Ureter (tissue), 1 donor: ENCODE measurements around the gene XRRA1. TPM values are rescaled to one million over a fixed set of nuclear protein-coding genes. Genes with fewer than 3 reads are reported as not detected.
"Not testable (repeated sequence)": the region's sequence is repeated elsewhere in the genome, so short reads cannot be mapped to it uniquely, and the experiment has no call there.

Experiments
- DNase-seq: peaks from one replicate; pipeline ENCODE4 v3.0.0-alpha.2; 2020; ENCODE audit warnings: low spot score
- total RNA-seq: library from RNA; stranded (reverse); gene quantifications from one replicate; pipeline ENCODE4 v1.2.4, GENCODE V29; 2023
- donor health status: DM: yes; HTN: yes; CAD: no.

The XRRA1 gene
- 14.1 TPM for total RNA-seq

- DNase-seq: peak; percentile 99
Observed at GRCh38 chr11:74948898-74949752, at the start of gene XRRA1, which contains the start of gene SPCS2. TSS of gene XRRA1 (minus strand) at chr11:74949091. CDS start at chr11:74940878, 8,213 bp downstream. TSS of gene SPCS2 (plus strand) at chr11:74949266. CDS start at chr11:74949286, 20 bp downstream.

DNA sequence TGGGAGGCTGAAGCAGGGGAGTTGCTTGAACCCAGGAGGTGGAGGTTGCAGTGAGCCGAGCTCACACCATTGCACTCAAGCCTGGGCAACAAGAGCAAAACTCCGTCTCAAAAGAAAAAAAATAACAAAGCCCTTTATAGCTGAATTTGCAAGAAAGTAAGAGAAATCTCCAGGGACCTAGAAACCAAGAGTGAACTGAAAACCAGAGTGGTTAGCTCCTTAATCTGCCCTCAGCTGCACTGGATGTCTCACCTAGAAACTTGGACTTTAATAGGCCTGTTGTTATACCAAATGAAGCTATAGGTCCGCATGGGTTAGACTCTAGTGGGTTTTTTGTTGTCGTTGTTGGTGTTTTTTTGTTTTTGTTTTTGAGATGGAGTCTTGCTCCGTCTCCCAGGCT is 44.0 kb upstream of the XRRA1 start:
- no peak for DNase-seq

DNA sequence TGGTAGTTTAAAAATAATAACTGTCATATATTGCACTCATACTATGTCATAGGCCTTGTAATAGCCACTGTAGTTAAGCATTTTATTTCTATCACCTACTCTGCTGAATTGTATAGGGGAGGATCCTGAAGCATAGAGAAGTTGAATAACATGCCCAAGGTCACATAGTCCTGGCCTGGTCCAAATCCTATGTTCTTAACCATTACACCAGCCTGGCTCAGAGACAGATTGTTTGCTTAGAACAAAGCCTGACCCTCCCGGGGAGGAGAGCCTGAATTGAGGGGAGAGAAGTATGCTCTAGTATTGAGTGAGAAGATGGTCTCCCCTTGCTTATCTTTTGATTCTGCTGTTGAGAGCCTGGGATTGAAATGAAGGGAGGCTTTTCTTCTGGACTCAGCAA is 42.0 kb upstream of the XRRA1 start:
- no peak for DNase-seq

DNA sequence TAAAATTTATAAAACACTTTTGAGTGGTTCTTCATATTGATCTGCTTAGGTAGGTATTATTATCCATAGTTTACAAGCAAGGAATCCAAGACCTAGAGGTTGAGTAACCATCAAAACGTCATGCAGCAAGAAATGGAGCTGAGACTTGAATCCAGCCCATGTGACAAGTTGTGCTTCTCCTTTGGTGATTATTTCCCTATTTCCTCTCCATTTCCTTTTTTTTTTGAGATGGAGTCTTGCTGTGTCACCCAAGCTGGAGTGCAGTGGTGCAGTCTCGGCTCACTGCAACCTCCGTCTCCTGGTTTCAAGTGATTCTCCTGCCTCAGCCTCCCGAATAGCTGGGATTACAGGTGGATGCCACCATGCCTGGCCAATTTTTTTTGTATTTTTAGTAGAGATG is 41.3 kb upstream of the XRRA1 start:
- DNase-seq: not testable (repeated sequence)

DNA sequence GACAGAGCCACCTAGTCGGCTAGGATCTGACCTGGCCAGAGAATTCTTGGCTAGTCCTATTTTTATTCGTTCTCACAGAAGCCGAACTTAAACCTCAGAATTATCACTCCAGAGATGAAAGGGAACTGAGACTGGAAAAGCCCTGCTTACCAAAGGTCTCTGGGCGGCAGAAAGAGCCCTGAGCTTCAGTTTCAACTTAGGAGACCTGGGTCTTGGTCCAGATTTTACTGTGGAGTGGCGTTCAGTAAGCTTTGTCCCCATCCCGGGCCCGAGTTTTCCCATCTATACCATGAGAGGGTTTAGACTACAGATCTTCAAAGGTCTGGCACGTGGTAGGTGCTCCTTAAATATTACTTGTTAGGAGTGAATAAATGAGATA is 40.4 kb upstream of the XRRA1 start:
- no peak for DNase-seq

DNA sequence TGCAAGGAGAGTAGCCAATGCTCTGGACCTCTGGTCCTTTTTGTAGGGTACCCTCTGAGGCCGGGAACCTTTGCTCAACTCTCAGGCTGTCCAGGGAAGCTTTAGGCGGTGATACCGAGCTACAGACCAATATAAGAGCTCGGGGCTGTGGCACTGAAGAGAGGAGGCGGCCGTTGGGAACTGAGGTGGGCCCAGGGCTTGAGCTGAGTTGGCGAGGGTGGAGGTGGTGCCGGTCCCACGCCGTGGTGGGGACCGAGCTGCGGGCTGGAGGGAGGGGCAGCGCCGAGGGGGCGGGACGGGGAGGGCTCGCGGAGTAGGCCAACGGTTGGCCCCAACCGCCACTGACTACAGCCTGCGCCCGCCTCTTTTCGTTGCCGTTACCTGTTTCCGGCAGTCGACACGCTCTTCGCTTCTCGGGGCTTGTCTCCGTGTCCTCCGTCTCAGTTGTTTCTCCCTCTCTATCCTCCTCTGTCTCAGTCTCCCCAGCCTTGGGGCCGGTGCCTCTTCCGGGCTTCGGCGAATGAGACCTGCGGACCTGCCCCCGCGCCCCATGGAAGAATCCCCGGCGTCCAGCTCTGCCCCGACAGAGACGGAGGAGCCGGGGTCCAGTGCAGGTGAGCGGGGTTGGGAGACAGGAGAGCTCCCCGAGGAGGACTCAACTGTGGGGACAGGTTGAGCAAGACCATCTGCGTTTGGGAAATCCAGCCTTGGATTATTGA is 39.8 kb upstream of the XRRA1 start, which contains the start of gene NEU3:
Gene NEU3 (plus strand): TSS at position 393 of the 719 bp plus-strand sequence. CDS start 128 bp downstream, at position 521.
- peak; percentile 77 for DNase-seq

GRCh38 chr11:74984730-74985129 is 35.8 kb upstream of the XRRA1 start:
- DNase-seq: no peak

- no peak for DNase-seq
Observed at GRCh38 chr11:74984070-74984469, 35.2 kb upstream of the XRRA1 start.

DNA sequence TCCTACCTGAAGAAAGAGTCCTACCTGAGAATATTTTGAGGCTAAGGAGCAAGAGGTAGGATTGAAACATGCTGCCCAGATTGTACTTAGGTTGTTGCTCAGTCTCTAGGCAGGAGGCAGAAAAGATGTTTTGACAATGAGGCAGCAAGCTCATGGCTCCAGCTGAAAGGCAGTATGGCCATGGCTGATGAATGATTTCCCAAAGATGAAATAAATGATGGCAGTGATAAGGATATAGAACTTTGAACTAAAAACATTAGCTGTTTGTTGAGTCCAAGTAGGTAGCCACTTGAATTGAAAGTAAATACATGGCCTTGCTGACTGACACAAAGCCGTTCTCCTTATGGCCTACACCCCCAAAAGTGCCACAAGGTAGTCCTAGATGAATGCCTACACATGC is 33.0 kb upstream of the XRRA1 start:
- no peak for DNase-seq

DNA sequence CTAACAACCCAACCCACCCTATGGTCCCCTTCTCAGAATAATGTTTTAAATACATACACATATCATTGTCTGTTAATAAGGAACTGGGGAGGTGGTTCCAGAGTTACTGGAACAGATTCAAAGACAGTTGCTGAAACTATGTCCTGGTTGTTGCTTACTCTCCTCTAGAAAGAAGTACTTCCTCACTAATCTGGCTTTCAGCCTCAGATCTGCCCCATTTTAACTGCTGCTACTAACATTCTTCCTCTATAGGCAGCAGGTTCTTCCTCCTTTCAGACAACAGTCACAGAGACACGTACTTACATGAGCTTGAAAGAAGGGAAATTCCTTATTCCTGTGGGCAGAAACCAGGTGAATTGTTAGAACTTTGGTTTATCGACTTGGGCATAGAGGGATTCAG is 31.7 kb upstream of the XRRA1 start:
- DNase-seq: no peak

DNA sequence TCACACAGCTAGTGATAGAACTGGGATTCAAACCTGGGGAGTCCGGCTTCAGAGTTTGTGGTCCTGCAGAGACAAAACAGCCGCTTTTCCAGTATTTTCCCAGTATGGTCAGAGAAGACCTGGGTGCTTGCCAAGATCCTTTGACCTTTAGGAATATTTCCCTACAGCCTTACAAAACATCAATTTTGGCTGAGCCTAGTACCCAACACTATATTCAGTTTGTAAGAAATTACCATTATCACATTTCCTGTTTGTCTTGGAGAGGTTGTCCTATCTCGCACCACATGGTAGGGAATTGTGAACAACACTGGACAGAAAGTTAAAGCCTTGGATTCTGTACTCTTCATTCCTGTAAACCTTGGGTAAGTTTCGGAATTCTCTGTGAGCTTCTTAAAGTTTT is 29.1 kb upstream of the XRRA1 start:
- no peak for DNase-seq

DNA sequence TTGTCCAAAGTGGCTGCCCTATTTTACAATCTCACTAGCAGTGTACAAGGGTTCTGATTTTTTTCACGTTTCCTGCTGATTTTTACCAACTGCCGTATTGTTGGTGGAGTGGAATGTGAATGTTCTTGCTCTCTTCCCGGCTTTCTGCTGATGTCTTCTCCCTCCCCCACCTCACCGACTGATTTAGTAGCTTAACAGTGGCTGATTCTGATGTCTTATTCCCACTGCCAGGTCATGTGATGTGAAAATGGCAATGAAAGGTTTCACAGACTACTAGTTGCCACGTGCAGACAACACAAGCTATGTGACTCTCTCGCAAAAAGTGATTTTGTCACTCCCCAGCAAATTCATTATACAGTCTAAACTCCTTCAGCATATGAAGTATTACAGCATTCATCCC is 22.5 kb upstream of the XRRA1 start:
- DNase-seq: no peak

GRCh38 chr11:74970852-74971395 is 22.0 kb upstream of the XRRA1 start:
- no peak for DNase-seq

DNA sequence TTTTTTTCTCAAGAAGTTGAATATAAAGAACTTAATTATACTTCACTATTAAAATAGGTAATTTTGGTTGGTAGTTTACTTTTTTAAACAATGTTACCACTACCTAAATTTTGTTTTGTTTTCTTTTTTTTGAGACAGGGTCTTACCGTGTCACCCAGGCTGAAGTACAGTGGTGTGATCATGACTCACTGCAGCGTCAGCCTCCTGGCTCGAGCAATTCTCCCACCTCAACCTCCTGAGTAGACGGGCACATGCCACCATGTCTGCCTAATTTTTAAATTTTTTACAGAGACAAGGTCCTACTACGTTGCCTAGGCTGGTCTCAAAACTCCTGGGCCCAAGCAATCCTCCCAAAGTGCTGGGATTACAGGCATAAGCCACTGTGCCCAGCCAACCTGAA is 17.8 kb upstream of the XRRA1 start:
- DNase-seq: no peak

GRCh38 chr11:74960128-74960527 is 11.2 kb upstream of the XRRA1 start:
- DNase-seq: not testable (repeated sequence)

GRCh38 chr11:74957937-74958629 is 9.2 kb upstream of the XRRA1 start:
- DNase-seq: no peak

DNA sequence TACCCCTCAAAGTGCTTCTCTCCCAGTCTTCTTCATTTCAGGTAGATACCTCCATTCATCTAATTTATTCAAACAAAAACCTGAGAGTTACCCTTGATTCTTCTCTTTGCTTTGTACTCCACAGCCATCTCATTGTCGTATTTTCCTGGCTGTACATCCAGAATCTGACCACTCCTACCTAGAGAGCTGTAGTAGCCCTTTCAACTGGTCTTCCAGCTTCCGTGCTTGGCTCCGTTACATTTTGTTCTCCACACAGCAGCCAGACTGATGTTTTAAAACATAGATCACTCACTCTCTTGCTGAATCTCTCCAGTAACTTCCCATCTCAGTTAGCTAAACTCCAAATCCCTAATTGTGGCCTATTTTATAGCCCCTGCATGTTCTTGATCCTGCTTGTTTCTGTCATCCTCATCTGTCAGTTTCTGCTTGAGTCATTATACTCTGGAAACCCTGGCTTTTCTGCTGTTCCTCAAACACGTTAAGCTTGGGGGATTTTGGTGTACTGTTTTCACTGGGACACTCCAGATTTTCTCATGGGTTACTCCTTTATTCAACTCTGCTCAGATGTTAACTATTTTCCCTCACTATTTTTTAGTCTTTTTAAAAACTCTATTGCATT is 7.6 kb upstream of the XRRA1 start:
- no peak for DNase-seq

DNA sequence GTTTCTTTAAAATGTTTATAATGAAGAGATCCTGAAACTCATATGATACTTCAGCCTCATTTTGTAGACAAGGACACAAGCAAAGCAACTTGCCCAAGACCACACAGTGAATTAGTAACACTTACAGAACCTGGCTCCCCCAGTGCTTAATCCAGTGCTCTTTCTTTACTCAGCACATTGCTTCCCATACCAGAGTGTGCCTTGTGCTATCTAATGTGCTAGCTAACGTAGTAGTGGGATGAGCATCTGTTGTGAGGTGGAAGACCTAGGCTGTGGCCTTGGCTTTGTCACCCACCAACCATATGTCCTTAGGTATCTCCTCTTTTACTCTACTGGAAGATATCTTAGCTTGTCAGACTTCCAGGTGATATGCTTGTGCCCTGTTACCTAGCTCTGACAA is 5.3 kb upstream of the XRRA1 start:
- no peak for DNase-seq

GRCh38 chr11:74953451-74953850 is 4.6 kb upstream of the XRRA1 start:
- DNase-seq: no peak

GRCh38 chr11:74952752-74953151 is 3.9 kb upstream of the XRRA1 start:
- DNase-seq: no peak

- DNase-seq: no peak
Observed at GRCh38 chr11:74951226-74951625, 2.3 kb upstream of the XRRA1 start.
